G401 (cell line): ENCODE data around the gene STARD7. TPM values are rescaled to one million over a fixed set of nuclear protein-coding genes. Genes with fewer than 3 reads are reported as not detected.

Experiments used
- DNase-seq: peaks from one replicate; pipeline ENCODE4 v3.0.0-alpha.2; 2015; ENCODE audit warnings: low spot score
- in situ Hi-C: cut with HindIII; loops from 2 replicates; pipeline ENCODE4 v1.10.0; 2016; ENCODE audit warnings: low sequenced_read_pairs, mixed read lengths
- total RNA-seq: library from RNA; depleted of rRNA; stranded (reverse); fragments of >200 nt; shearing (Covaris generic); gene quantifications from 2 replicates; pipeline ENCODE4 v1.2.3, GENCODE V29; 2014

The STARD7 gene
- total RNA-seq, 1 experiment from 2014 or later, result 144 TPM

- in situ Hi-C loops, result no loop called here
These were observed 5.2 kb downstream of the STARD7 start for GRCh38 chr2:96203130-96204028.

GRCh38 chr2:96202152-96202854 is 6.3 kb downstream of the STARD7 start:
- DNase-seq, result no peak
- in situ Hi-C loops, result no loop called here

More at GRCh38 chr2:96203130-96204028, 5.2 kb downstream of the STARD7 start:
- DNase-seq, result no peak

- in situ Hi-C loops, result no loop called here
- no peak for DNase-seq
These were observed 7.3 kb downstream of the STARD7 start for GRCh38 chr2:96201338-96201737.

GRCh38 chr2:96198921-96199320 is 9.7 kb downstream of the STARD7 start:
- no peak for DNase-seq
- in situ Hi-C loops, result no loop called here

GRCh38 chr2:96197546-96198255 is 10.9 kb downstream of the STARD7 start:
- in situ Hi-C loops, result no loop called here
- no peak for DNase-seq

GRCh38 chr2:96195410-96196066 is 13.1 kb downstream of the STARD7 start:
- in situ Hi-C loops, result no loop called here
- no peak for DNase-seq

GRCh38 chr2:96191937-96192670 is 16.5 kb downstream of the STARD7 start:
- in situ Hi-C loops, result no loop called here
- no peak for DNase-seq

- no peak for DNase-seq
- in situ Hi-C loops, result no loop called here
These were observed 19.7 kb downstream of the STARD7 start for GRCh38 chr2:96188821-96189526.

GRCh38 chr2:96186562-96186961 is 22.1 kb downstream of the STARD7 start:
- in situ Hi-C loops, result no loop called here
- no peak for DNase-seq

- no peak for DNase-seq
- in situ Hi-C loops, result no loop called here
These were observed 23.1 kb downstream of the STARD7 start for GRCh38 chr2:96185516-96185915.

- in situ Hi-C loops, result no loop called here
- no peak for DNase-seq
These were observed 23.6 kb downstream of the STARD7 start for GRCh38 chr2:96184989-96185388.

GRCh38 chr2:96184188-96184587 is 24.4 kb downstream of the STARD7 start:
- in situ Hi-C loops, result no loop called here
- DNase-seq, result no peak

- no peak for DNase-seq
- in situ Hi-C loops, result no loop called here
These were observed 27.1 kb downstream of the STARD7 start for GRCh38 chr2:96181529-96181928.

GRCh38 chr2:96180521-96180920 is 28.1 kb downstream of the STARD7 start:
- no peak for DNase-seq
- in situ Hi-C loops, result no loop called here

GRCh38 chr2:96180002-96180401 is 28.6 kb downstream of the STARD7 start:
- DNase-seq, result no peak
- in situ Hi-C loops, result no loop called here

- in situ Hi-C loops, result no loop called here
These were observed 32.0 kb downstream of the STARD7 start for GRCh38 chr2:96176661-96177060.

GRCh38 chr2:96175951-96176350 is 32.7 kb downstream of the STARD7 start:
- no peak for DNase-seq
- in situ Hi-C loops, result no loop called here

More at GRCh38 chr2:96176661-96177060, 32.0 kb downstream of the STARD7 start:
- no peak for DNase-seq
